HCT116 (cell line): ENCODE measurements around the gene AMER3.

ENCODE experiments used
- CTCF ChIP-seq, 3 experiments: fragments of 200-600 bp in 1 of 3; sonication (generic) in 1 of 3; IDR thresholded peaks in 2 of 3; conservative IDR thresholded peaks in 1 of 3; 2 replicates each; pipeline ENCODE4 v1.5.1; 2012 to 2017; ENCODE audit warnings: low read depth in 2 of 3, low read length in 2 of 3, antibody characterized with exemption in 1 of 3, borderline replicate concordance in 1 of 3, control low read depth in 1 of 3, mild to moderate bottlenecking in 1 of 3, mixed read lengths in 1 of 3, mixed run types in 1 of 3, moderate library complexity in 1 of 3; ENCODE audit not compliant: insufficient read depth in 1 of 3
- EZH2 ChIP-seq: fragments of 200-600 bp; sonication (generic); IDR thresholded peaks from 2 replicates; pipeline ENCODE4 v1.6.1; 2017; ENCODE audit warnings: antibody characterized with exemption, mixed run types
- REST ChIP-seq: IDR thresholded peaks from 2 replicates; pipeline ENCODE4 v1.6.1; 2012; ENCODE audit warnings: low read depth
- ZNF274 ChIP-seq: fragments of 200-500 bp; sonication (Bioruptor generic); IDR thresholded peaks from 2 replicates; pipeline ENCODE4 v1.6.1; 2014; ENCODE audit warnings: mild to moderate bottlenecking, low read depth, low read length, inconsistent platforms

- TF ChIP-seq CTCF (IDR thresholded peaks at IDR 0.05 in 2 of 3, conservative IDR thresholded peaks at IDR 0.05 in 1 of 3; ENCODE audit: borderline replicate concordance in 1 of 3, insufficient read depth in 1 of 3, low read depth in 2 of 3, low read length in 2 of 3): no peak
- TF ChIP-seq ZNF274: no peak
- TF ChIP-seq REST: no peak
- no peak for TF ChIP-seq EZH2
These were observed 55.1 kb downstream of the AMER3 start for GRCh38 chr2:130810490-130810889.
